Esophagus muscularis mucosa (tissue), 3 donors: ENCODE results near the gene SETD4.

Experiments
- EP300 ChIP-seq: sonication (generic); formaldehyde crosslinking; IDR thresholded peaks from one replicate; pipeline ENCODE4 v1.6.1; 2017; ENCODE audit warnings: antibody characterized with exemption
- TF ChIP-seq, protein P1 (sequence below), 3 experiments: fragments of 200-600 bp in 2 of 3; fragments of 450-650 bp in 1 of 3; sonication (generic) in 2 of 3; IDR thresholded peaks; one replicate each; pipeline ENCODE4 v1.5.1; 2017 to 2019; ENCODE audit warnings: antibody characterized with exemption in 3 of 3, mild to moderate bottlenecking in 2 of 3, moderate library complexity in 1 of 3

DNA sequence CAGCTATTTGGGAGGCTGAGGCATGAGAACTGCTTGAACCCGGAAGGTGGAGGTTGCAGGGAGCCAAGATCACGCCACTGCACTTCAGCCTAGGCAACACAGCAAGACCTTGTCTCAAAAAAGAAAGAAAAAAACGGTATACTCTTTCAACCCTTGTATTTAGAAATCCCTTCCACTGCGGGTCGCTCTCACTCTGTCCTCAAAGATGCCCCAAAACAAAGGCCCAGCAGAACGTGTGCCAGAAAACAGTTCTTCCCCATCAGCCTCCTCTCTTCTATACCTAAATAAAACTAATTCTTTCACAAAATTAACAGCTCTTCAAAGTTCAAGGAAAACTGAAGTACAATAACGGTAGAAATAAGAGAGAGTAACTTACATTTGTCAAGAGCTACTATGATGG, 13.2 kb downstream of the SETD4 start:
- no peak for TF ChIP-seq EP300
- TF ChIP-seq, protein P1, sequence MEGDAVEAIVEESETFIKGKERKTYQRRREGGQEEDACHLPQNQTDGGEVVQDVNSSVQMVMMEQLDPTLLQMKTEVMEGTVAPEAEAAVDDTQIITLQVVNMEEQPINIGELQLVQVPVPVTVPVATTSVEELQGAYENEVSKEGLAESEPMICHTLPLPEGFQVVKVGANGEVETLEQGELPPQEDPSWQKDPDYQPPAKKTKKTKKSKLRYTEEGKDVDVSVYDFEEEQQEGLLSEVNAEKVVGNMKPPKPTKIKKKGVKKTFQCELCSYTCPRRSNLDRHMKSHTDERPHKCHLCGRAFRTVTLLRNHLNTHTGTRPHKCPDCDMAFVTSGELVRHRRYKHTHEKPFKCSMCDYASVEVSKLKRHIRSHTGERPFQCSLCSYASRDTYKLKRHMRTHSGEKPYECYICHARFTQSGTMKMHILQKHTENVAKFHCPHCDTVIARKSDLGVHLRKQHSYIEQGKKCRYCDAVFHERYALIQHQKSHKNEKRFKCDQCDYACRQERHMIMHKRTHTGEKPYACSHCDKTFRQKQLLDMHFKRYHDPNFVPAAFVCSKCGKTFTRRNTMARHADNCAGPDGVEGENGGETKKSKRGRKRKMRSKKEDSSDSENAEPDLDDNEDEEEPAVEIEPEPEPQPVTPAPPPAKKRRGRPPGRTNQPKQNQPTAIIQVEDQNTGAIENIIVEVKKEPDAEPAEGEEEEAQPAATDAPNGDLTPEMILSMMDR (IDR thresholded peaks at IDR 0.05): no peak
